NCI-H187 treated with DMSO at 0.1 percent for 48 hours (cell line): ENCODE results near the gene SERPINB7.

ENCODE experiments used
- DNase-seq: peaks from one replicate; lab custom pipeline; 2025; lab: John Stamatoyannopoulos, UW

SERPINB7 gene

GRCh38 chr18:63848159-63848558, 72.9 kb downstream of the SERPINB7 start:
- DNase-seq = no peak

- DNase-seq = no peak
Observed at GRCh38 chr18:63850020-63850419, 74.8 kb downstream of the SERPINB7 start.

- no peak for DNase-seq
Observed at GRCh38 chr18:63850636-63851035, 75.4 kb downstream of the SERPINB7 start.
